ENCODE results near the gene MCM3. TPM values are rescaled to one million over a fixed set of nuclear protein-coding genes. Genes with fewer than 3 reads are reported as not detected.

The MCM3 gene
- total RNA-seq, 2 donors from 2014 or later: 27.2 to 28.4 TPM

DNA sequence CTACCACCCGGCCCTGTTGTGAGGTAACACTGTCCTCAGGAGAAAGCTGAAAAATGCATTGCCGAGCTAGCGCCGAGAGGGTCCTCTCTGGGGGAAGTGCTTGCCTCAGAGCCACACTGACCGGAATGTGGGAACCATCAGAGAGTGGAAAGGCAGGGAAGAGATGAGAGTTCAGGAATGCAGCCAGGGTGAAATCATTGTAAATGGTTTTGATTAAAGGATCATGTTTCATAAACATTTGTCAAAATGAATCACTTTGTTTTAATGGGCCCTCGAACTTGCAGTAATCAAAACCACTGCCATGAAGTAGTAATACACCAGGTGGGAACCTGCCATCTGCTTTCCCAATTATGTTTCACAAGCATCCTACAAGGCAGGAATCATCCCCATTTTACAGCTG lies 23.3 kb downstream of the MCM3 start:
- DNase-seq: no peak
- ATAC-seq: no peak
- intact Hi-C loops (cut with DNase I): no loop called here

DNA sequence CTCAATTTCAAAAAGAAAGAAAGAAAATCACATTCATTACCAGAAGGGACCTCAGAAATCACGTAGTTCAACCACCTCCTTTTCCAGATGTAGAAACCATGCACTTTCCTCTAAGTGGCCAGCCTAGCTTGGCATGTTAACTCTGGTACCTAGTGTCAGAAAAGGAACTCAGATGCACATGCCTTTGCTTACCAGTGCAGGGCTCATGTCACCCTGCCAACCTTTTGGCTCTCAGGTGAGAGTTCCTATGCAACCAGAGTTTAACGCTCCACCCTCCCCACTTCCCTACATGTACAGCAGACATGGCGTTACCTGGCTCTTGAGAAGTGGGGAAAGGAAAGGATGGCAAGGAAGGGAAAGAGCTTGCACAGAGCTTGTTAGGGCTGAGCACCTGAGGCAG lies 23.9 kb downstream of the MCM3 start:
- DNase-seq (no peak), ATAC-seq (no peak)
- intact Hi-C loops (cut with DNase I): no loop called here

DNA sequence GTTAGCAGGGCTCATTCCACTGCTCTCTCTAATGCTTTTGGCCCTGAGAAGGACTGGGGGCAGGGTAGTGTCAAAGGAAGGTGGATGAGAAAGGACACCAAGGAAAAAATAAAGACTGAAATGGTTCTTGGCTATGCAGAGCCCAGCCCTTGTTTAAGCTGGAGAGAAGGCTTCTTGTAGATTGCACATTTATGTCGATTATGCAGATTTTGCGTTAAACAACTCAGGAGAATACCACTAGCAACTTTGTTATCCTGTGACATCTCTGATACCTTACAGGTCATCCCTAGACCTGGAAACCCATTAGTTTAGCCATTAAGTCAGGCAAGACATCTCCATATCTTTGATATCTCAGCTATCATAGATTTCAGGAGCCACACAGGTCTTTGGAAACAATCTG lies 29.1 kb downstream of the MCM3 start:
- no peak for DNase-seq
- intact Hi-C loops (cut with DNase I): loop anchor here in 1 of 2 donors (10.0 kb wide), 1 partner anchor 171 kb away; the partner anchor contains the start of gene PKHD1
- no peak for ATAC-seq

- intact Hi-C loops (cut with DNase I): loop anchor here in 1 of 2 donors (10.0 kb wide), 1 partner anchor 170 kb away; the partner anchor contains the start of gene PKHD1
- DNase-seq (no peak), ATAC-seq (no peak)
These were observed 29.7 kb downstream of the MCM3 start for GRCh38 chr6:52254731-52255378.

- intact Hi-C loops (cut with DNase I): loop anchor here in 1 of 2 donors (10.0 kb wide), 1 partner anchor 169 kb away; the partner anchor contains the start of gene PKHD1
- no peak for DNase-seq
- ATAC-seq: no peak
These were observed 31.0 kb downstream of the MCM3 start for GRCh38 chr6:52253494-52253893.

- DNase-seq: no peak
- intact Hi-C loops (cut with DNase I): loop anchor here in 1 of 2 donors (10.0 kb wide), 1 partner anchor 166 kb away; the partner anchor contains the start of gene PKHD1
- ATAC-seq: no peak
These were observed 33.4 kb downstream of the MCM3 start for GRCh38 chr6:52251113-52251512.

GRCh38 chr6:52249078-52249477 lies 35.5 kb downstream of the MCM3 start:
- DNase-seq (no peak), ATAC-seq (no peak)
- intact Hi-C loops (cut with DNase I): no loop called here

- intact Hi-C loops (cut with DNase I): no loop called here
- ATAC-seq: no peak
- DNase-seq: no peak
These were observed 39.1 kb downstream of the MCM3 start for GRCh38 chr6:52245425-52245824.

GRCh38 chr6:52244400-52244799 lies 40.1 kb downstream of the MCM3 start, which contains the start of gene IL17F:
Gene IL17F (minus strand): TSS chr6:52244500. CDS start chr6:52244429, 71 bp downstream.
- no peak for ATAC-seq
- no peak for DNase-seq
- intact Hi-C loops (cut with DNase I): no loop called here

DNA sequence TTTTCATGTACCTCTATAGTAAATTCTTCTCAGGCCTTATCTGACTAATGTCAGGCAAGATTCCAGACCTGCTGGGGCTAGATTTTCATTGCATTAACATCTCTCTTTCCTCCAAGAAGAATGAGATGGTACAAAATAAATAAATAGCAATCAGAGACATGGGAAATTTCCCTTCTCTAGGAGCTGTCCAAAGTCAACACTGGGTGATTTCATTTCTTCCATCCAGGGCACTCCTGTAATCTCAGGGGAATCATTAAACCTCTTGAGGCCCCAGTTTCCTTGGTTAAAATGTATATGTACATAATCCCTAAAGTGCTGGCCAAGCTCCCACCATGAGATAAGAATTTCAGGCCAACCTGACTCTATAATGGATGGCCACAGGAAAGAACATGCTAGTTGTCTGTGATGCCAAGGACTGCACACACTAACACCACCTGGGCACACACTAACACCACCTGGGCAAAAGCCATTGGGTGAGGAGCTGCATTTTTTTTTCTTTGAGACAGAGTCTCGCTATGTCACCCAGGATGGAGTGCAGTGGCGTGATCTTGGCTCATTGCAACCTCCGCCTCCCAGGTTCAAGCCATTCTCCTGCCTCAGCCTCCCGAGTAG lies 41.2 kb downstream of the MCM3 start:
- intact Hi-C loops (cut with DNase I): no loop called here
- no peak for ATAC-seq

GRCh38 chr6:52241819-52242218 lies 42.7 kb downstream of the MCM3 start:
- intact Hi-C loops (cut with DNase I): no loop called here
- no peak for DNase-seq
- ATAC-seq: no peak

More for the DNA sequence above, 41.2 kb downstream of the MCM3 start:
- no peak for DNase-seq

DNA sequence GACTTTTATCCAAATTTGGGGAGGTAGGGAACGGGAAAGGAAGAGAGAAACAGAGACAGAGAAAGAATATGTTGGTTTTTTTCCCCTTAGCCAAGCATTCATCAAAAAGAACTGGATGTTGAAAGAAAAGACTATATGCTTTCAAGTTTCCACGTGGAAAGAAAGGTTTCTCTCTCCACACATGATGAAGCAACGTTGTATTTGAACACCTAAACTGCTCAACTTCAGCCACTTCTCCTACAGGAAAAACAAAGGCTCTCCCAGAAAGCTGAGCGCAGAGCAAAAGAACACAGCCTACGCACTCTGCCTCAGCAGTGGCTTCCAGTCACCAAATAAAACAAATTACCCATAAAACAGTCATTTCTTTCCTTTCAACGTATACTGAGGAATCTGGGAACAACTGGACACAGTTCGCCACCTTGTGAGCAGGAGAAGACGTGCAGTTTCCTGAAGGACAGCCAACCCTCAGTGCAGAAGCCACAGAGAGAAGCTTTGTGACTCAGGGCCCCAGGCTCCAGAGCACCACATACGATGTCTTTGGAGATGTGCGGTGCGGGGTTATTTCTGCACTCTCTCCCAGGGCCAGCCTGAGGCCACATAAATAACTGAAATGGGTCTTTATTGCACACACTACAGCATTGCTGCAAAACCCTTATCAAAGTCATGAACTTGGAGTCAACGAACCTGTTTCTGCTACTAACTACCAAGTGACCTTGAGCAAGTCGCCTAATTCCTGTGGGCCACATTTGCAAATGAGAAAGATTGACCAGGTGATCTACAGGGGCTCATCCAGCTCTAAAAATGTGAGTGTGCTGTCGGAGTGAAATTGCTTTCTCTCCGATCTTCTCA lies 50.3 kb downstream of the MCM3 start:
- DNase-seq (no peak), ATAC-seq (no peak)
- intact Hi-C loops (cut with DNase I): loop anchor here in 1 of 2 donors (10.0 kb wide), 1 partner anchor 69 kb away; no protein-coding TSS in a partner anchor

DNA sequence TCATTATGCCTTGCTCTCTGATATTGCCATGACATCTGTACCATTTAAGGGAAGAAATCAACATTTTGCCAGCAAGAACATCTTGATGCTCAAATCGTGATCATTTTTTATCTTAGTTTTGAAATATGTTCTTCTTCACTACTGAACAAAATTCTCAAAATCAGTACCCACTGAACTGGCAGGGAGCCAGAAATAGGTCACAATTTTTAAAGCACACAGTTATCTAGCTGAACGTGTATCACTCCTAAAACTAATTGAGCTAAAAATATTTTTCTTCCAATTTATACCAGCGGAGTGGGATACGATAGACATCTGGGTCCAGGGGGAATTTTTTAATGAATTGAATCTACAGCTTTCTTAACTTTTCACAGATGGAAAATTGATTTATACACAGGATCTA lies 51.5 kb downstream of the MCM3 start:
- intact Hi-C loops (cut with DNase I): loop anchor here in 1 of 2 donors (10.0 kb wide), 1 partner anchor 68 kb away; no protein-coding TSS in a partner anchor
- no peak for ATAC-seq

GRCh38 chr6:52231406-52232127 lies 53.0 kb downstream of the MCM3 start:
- intact Hi-C loops (cut with DNase I): loop anchor here in 1 of 2 donors (10.0 kb wide), 1 partner anchor 67 kb away; no protein-coding TSS in a partner anchor
- ATAC-seq: no peak
- DNase-seq: no peak

More for the DNA sequence above, 51.5 kb downstream of the MCM3 start:
- DNase-seq: no peak

- ATAC-seq: no peak
- intact Hi-C loops (cut with DNase I): loop anchor here in 1 of 2 donors (10.0 kb wide), 1 partner anchor 66 kb away; no protein-coding TSS in a partner anchor
- DNase-seq: no peak
These were observed 53.9 kb downstream of the MCM3 start for GRCh38 chr6:52230685-52231084.

GRCh38 chr6:52227495-52227894 lies 57.0 kb downstream of the MCM3 start:
- ATAC-seq (no peak), DNase-seq (no peak)
- intact Hi-C loops (cut with DNase I): no loop called here

DNA sequence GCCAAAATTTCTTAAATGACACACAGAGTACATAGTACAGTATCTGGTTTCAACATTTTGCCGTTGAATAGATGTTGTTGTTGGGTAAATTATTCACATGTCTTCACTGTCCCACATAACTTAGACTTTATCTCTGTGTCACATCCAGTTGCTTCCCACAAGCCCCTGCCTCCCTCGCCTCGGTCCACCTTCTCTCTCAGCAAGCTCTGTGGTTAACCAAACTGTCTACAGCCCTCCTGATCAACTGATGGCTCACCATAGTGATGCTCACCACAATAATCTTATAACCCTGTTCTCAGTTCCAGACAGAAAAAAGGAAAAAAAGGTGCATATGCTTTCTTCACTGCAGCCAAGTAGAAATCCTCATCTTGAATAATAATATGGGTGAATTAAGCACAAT lies 63.2 kb downstream of the MCM3 start:
- DNase-seq: no peak
- no peak for ATAC-seq
- intact Hi-C loops (cut with DNase I): no loop called here

DNA sequence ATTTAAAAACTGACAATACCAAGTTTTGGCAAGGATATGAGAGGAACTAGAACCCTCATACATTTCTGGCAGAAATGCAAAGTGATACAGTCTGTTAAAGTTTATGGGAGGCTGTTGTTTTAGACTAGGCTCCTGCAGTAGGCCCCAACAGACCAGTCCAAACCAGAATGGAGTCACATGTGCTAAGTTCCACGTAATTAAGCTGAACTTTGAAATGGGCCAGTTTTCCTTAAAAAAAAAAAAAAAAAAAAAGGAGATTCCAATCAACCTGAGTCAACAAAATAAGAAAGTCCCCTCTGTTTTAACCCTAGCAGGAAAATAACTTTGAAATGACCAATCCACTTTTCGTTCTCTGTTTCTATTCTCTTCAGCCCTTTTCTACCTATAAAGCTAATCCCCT lies 66.8 kb downstream of the MCM3 start:
- DNase-seq (no peak), ATAC-seq (no peak)
- intact Hi-C loops (cut with DNase I): no loop called here

Data from left cardiac atrium (tissue), 4 donors.